ENCODE results near the gene PSMB5. TPM values are rescaled to one million over a fixed set of nuclear protein-coding genes. Genes with fewer than 3 reads are reported as not detected.

Gene PSMB5
- total RNA-seq, 1 donor from 2014 or later: 118 TPM

DNA sequence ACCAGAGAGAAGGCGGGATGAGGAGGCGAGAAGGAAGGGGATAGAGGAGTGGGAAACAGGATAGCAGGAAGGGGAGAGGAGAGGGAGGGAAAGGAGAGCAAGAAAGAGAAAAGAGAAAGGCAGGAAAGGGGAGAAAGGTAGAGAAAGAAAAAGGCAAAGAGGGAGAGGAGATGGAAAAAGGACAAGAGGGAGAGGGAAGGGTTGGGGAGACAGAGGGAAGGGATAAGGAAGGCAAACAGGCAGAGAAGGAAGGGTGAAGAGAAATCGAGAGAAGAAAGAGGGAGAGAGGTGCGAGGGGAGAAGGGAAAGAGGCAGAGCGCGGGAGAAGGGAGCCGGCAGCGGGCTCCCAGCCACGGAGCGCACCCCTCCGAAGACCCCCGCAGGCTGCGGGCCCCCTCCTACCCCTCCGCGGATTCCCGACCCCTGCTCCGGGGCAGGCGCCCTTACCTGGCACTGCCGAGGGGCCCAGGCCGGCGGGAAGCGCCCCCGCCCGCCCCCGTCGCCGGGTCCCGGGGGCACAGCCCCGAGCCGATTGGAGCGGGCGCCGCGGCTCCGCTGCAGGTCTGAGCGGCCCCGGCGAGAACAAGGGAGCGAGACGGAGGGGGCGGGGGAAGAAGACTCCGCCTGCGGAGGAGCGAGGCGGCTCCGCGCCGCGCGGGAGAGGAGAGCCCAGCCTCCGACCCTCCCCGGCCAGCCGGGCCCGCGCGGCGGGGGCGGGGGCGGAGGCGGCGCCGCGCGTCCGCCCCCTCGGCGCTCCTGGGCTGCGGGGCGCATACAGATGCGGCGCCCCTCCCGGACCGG is 22.5 kb upstream of the PSMB5 start, which contains the start of gene CDH24:
TSS of gene CDH24 (minus strand) at position 565 of the 801 bp plus-strand sequence. CDS start 1,787 bp downstream, outside the sequence.
- intact Hi-C loops (cut with micrococcal nuclease): loop anchor here (5.0 kb wide), 1 partner anchor 70 kb away; no protein-coding TSS in a partner anchor
- peak within 1 kb of the TSS; percentile 80 for H3K27ac ChIP-seq (replicated peaks)

DNA sequence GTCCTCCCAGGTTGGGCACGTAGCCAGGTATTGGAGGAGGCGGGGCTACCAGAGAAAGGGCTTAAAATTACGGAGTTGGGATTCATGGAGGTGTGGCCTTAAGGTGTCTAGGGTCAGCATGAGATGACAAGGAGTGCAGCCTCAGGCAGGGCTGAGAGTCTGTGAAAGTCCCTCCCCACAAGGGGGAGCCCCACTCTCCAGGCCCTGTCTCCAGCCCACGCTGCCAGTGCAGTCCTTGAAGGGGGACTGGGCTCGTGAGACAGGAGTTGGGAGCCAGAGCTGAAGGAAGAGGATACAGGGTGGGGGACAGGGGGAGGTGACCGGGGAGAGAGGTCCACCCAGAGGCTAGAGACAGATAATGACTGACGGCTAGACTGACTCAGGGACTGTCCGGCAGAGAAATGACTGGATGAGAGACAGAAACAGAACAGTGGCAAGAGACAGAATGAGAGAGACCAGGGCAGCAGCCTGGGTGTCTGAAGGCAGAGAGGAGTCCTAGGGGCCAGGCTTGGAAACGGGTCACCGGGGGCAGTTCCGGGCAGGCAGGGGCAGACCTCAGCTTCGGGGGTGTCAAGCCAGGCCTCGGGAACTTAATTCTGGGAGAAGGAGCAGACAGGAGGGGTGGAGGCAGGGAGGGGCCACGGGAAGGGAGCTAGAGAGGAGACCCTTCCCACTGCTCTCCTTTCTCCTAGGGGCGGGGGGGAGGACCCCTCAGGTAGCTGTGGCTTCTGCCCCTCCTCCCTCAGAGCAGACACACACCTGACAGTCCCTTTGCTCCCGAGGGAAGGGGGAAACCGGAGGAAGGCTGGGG is 21.6 kb upstream of the PSMB5 start:
- Histone ChIP-seq H3K27ac (replicated peaks) (peak overlapping the region; percentile 11), H3K4me3 (peak overlapping the region; percentile 84)

More for the DNA sequence above, 22.5 kb upstream of the PSMB5 start, which contains the start of gene CDH24:
- H3K4me1 ChIP-seq: peaks cover 34% of the 10 kb centered on the region
- no peaks in the 10 kb centered on the region for H3K9me3 ChIP-seq (replicated peaks)
- peak; percentile 75 for DNase-seq
- peak within 1 kb of the TSS; percentile 84 for H3K4me3 ChIP-seq
- no peaks in the 10 kb centered on the region for H3K27me3 ChIP-seq (ENCODE audit: low read depth)
- peaks cover 38% of the 10 kb centered on the region for H3K36me3 ChIP-seq
- TF ChIP-seq, protein P1, sequence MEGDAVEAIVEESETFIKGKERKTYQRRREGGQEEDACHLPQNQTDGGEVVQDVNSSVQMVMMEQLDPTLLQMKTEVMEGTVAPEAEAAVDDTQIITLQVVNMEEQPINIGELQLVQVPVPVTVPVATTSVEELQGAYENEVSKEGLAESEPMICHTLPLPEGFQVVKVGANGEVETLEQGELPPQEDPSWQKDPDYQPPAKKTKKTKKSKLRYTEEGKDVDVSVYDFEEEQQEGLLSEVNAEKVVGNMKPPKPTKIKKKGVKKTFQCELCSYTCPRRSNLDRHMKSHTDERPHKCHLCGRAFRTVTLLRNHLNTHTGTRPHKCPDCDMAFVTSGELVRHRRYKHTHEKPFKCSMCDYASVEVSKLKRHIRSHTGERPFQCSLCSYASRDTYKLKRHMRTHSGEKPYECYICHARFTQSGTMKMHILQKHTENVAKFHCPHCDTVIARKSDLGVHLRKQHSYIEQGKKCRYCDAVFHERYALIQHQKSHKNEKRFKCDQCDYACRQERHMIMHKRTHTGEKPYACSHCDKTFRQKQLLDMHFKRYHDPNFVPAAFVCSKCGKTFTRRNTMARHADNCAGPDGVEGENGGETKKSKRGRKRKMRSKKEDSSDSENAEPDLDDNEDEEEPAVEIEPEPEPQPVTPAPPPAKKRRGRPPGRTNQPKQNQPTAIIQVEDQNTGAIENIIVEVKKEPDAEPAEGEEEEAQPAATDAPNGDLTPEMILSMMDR (IDR thresholded peaks at IDR 0.05; ENCODE audit: borderline replicate concordance): no peak

DNA sequence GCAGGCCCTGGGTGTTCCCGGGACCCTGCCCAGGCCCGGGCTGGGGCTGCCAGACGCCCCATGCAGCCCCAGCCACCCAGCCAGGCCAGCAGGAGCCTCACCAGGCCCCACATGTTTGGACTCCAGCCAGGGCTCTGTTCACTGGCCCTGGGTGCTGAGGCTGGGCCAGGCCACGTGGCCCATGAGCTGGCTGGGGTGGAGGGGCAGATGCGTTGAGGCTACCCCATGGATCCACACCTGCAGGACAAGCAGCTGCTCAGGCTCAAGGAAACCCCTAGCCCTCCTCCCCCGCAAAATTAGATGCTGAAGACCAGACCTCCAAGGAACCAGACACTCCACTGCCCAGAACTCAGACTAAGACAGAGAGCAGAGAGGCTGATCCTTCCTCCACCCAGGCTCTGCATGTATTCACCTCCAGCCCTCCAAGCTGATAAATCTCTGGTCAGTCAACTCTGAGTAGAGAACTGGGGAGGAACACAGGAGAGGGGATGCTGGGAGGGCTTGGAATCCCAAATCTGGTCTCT is 21.0 kb upstream of the PSMB5 start:
- no peaks in the 10 kb centered on the region for H3K27me3 ChIP-seq (ENCODE audit: low read depth)
- DNase-seq: no peak
- H3K4me1 ChIP-seq: peaks cover 29% of the 10 kb centered on the region
- intact Hi-C loops (cut with micrococcal nuclease): loop anchor here (5.0 kb wide), 1 partner anchor 68 kb away; no protein-coding TSS in a partner anchor
- no peak overlapping the region for H3K4me3 ChIP-seq
- no peak overlapping the region for H3K27ac ChIP-seq (replicated peaks)
- H3K36me3 ChIP-seq: peaks cover 23% of the 10 kb centered on the region
- no peaks in the 10 kb centered on the region for H3K9me3 ChIP-seq (replicated peaks)
- TF ChIP-seq, protein P1 (IDR thresholded peaks at IDR 0.05; ENCODE audit: borderline replicate concordance): no peak

More for the DNA sequence above, 21.6 kb upstream of the PSMB5 start:
- DNase-seq: peak; percentile 59
- Histone ChIP-seq H3K27me3 (ENCODE audit: low read depth) (no peaks in the 10 kb centered on the region), H3K9me3 (replicated peaks) (no peaks in the 10 kb centered on the region), H3K36me3 (peaks cover 29% of the 10 kb centered on the region), H3K4me1 (peaks cover 29% of the 10 kb centered on the region)
- TF ChIP-seq, protein P1 (IDR thresholded peaks at IDR 0.05; ENCODE audit: borderline replicate concordance): peak; percentile 82
- intact Hi-C loops (cut with micrococcal nuclease): loop anchor here (5.0 kb wide), 1 partner anchor 69 kb away; no protein-coding TSS in a partner anchor

DNA sequence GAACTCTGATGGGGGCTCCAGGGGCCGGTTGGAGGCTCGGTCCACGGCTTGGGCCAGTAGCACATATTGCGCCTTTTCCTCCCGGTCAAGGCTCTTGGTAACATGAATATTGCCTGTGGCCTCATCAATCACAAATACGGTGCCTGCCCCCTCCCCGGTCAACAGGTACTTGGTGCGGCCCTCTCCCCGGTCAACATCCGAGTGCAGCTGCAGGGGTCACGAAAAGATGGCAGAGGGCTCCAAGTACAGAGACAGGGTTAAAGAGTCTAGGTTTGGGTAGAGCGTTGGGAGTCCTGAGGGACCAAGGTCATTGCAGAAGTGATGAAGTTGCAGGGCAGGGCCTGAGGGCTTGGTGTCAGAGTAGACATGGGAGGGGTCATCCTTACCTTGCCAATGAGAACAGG is 20.4 kb upstream of the PSMB5 start:
- DNase-seq: no peak
- TF ChIP-seq, protein P1 (IDR thresholded peaks at IDR 0.05; ENCODE audit: borderline replicate concordance): no peak
- peaks cover 17% of the 10 kb centered on the region for H3K36me3 ChIP-seq
- no peak overlapping the region for H3K27ac ChIP-seq (replicated peaks)
- intact Hi-C loops (cut with micrococcal nuclease): loop anchor here (5.0 kb wide), 1 partner anchor 68 kb away; no protein-coding TSS in a partner anchor
- no peaks in the 10 kb centered on the region for H3K9me3 ChIP-seq (replicated peaks)
- H3K4me3 ChIP-seq: no peak overlapping the region
- H3K4me1 ChIP-seq: peaks cover 29% of the 10 kb centered on the region
- no peaks in the 10 kb centered on the region for H3K27me3 ChIP-seq (ENCODE audit: low read depth)

Data from left ventricle myocardium inferior (tissue), 1 donor.